K562 (cell line): ENCODE measurements around the gene MGAT5.

Experiments used
- CBFB ChIP-seq: sonication (generic); formaldehyde crosslinking; IDR thresholded peaks from 2 replicates; pipeline ENCODE4 v1.4.0; 2020; ENCODE audit warnings: mild to moderate bottlenecking, missing genetic modification reagents
- GATA2 ChIP-seq: sonication (generic); formaldehyde crosslinking; IDR thresholded peaks from 2 replicates; pipeline ENCODE4 v1.4.0; 2020; ENCODE audit warnings: mild to moderate bottlenecking, missing genetic modification reagents
- KAT2B ChIP-seq: IDR thresholded peaks from one replicate; pipeline ENCODE4 v1.6.1; 2012; ENCODE audit warnings: low read depth, mild to moderate bottlenecking, control low read depth, inconsistent platforms, low read length, moderate library complexity
- KAT7 ChIP-seq: sonication (generic); formaldehyde crosslinking; IDR thresholded peaks from 2 replicates; pipeline ENCODE4 v1.8.0; 2022; ENCODE audit warnings: missing genetic modification reagents, mild to moderate bottlenecking, borderline replicate concordance
- MED1 ChIP-seq: sonication (generic); formaldehyde crosslinking; IDR thresholded peaks from 2 replicates; pipeline ENCODE4 v1.8.1; 2023; ENCODE audit warnings: missing genetic modification reagents, borderline replicate concordance
- SMARCA5 ChIP-seq: fragments of 450-650 bp; IDR thresholded peaks from 2 replicates; pipeline ENCODE4 v1.6.1; 2016
- SREBF2 ChIP-seq: sonication (generic); formaldehyde crosslinking; IDR thresholded peaks from 2 replicates; pipeline ENCODE4 v1.4.0; 2020; ENCODE audit warnings: mild to moderate bottlenecking, missing genetic modification reagents
- TGIF2 ChIP-seq: sonication (generic); formaldehyde crosslinking; IDR thresholded peaks from 2 replicates; pipeline ENCODE4 v1.8.1; 2022; ENCODE audit warnings: mild to moderate bottlenecking, missing genetic modification reagents, moderate library complexity
- ZNF146 ChIP-seq: IDR thresholded peaks from one replicate; pipeline ENCODE4 v1.6.1; 2018; ENCODE audit warnings: missing compliant biosample characterization; ENCODE audit not compliant: unreplicated experiment
- TF ChIP-seq, protein P1 (sequence below): sonication (generic); formaldehyde crosslinking; IDR thresholded peaks from 2 replicates; pipeline ENCODE4 v1.5.0; 2020; ENCODE audit warnings: missing genetic modification reagents
- TF ChIP-seq, protein P2 (sequence below): sonication (generic); formaldehyde crosslinking; IDR thresholded peaks from 2 replicates; pipeline ENCODE4 v1.8.0; 2022; ENCODE audit warnings: mild to moderate bottlenecking, missing genetic modification reagents
- TF ChIP-seq, protein P3 (sequence below): fragments of 250-450 bp; sonication (Bioruptor Pico); IDR thresholded peaks from 2 replicates; pipeline ENCODE4 v1.5.1; 2021; ENCODE audit warnings: mild to moderate bottlenecking

DNA sequence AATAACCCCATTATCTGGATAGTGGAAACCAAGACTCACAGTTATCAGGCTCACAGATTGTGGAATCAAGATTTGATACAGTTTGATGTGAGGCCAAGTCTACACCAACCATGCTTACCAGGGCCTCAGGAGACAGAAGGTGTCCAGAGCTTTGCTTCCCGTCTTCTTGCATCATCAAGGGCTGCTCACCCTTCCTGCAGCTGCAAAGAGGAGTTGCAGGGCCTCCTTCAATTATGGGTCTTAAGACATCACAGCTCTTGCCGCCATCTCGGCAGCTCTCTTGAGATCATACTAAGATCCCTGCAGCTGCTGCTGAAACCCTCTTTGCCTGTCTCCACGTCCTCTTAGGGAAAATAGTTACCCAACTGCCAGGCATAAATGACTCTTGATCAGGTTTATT, 176.0 kb downstream of the MGAT5 start:
- TF ChIP-seq, protein P1, sequence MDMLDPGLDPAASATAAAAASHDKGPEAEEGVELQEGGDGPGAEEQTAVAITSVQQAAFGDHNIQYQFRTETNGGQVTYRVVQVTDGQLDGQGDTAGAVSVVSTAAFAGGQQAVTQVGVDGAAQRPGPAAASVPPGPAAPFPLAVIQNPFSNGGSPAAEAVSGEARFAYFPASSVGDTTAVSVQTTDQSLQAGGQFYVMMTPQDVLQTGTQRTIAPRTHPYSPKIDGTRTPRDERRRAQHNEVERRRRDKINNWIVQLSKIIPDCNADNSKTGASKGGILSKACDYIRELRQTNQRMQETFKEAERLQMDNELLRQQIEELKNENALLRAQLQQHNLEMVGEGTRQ (CRISPR knock-in tag), result no peak
- TF ChIP-seq SMARCA5 (no peak), GATA2 (no peak), ZNF146 (CRISPR knock-in tag) (no peak), KAT2B (no peak), KAT7 (CRISPR knock-in tag) (no peak), SREBF2 (CRISPR knock-in tag) (no peak), CBFB (CRISPR knock-in tag) (no peak), MED1 (CRISPR knock-in tag) (no peak), TGIF2 (CRISPR knock-in tag) (no peak)
- TF ChIP-seq, protein P2, sequence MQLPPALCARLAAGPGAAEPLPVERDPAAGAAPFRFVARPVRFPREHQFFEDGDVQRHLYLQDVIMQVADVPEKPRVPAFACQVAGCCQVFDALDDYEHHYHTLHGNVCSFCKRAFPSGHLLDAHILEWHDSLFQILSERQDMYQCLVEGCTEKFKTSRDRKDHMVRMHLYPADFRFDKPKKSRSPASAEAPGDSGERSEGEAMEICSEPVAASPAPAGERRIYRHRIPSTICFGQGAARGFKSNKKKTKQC (CRISPR knock-in tag), result no peak
- TF ChIP-seq, protein P3, sequence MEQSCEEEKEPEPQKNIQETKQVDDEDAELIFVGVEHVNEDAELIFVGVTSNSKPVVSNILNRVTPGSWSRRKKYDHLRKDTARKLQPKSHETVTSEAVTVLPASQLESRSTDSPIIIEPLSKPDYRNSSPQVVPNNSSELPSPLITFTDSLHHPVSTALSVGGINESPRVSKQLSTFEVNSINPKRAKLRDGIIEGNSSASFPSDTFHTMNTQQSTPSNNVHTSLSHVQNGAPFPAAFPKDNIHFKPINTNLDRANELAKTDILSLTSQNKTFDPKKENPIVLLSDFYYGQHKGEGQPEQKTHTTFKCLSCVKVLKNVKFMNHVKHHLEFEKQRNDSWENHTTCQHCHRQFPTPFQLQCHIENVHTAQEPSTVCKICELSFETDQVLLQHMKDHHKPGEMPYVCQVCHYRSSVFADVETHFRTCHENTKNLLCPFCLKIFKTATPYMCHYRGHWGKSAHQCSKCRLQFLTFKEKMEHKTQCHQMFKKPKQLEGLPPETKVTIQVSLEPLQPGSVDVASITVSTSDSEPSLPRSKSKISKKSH (CRISPR knock-in tag), result no peak
